SJCRH30 (cell line): Measurements from ENCODE around the gene DAG1. TPM values are rescaled to one million over a fixed set of nuclear protein-coding genes. Genes with fewer than 3 reads are reported as not detected.
A peak's percentile ranks its signal among the peaks of the same experiment; 100 is the strongest.

Source experiments
- DNase-seq, 2 experiments: peaks; one replicate each; pipeline ENCODE4 v3.0.0-alpha.2; 2015 to 2020
- H3K27ac ChIP-seq: fragments of 250-450 bp; sonication (Bioruptor Pico); 2 replicates; pipeline ENCODE4 v1.5.1; 2020; ENCODE audit warnings: mild to moderate bottlenecking, moderate library complexity
- H3K27me3 ChIP-seq: fragments of 250-450 bp; sonication (Bioruptor Pico); 2 replicates; pipeline ENCODE4 v1.5.1; 2020; ENCODE audit warnings: mild to moderate bottlenecking, moderate library complexity
- H3K36me3 ChIP-seq: fragments of 250-450 bp; sonication (Bioruptor Pico); 2 replicates; pipeline ENCODE4 v1.5.1; 2020; ENCODE audit warnings: mild to moderate bottlenecking, moderate library complexity
- H3K4me1 ChIP-seq: fragments of 250-450 bp; sonication (Bioruptor Pico); 2 replicates; pipeline ENCODE4 v1.5.1; 2020; ENCODE audit warnings: mild to moderate bottlenecking, moderate library complexity
- H3K4me3 ChIP-seq: fragments of 250-450 bp; sonication (Bioruptor Pico); 2 replicates; pipeline ENCODE4 v1.5.1; 2020; ENCODE audit warnings: mild to moderate bottlenecking, moderate library complexity
- H3K9me3 ChIP-seq: fragments of 250-450 bp; sonication (Bioruptor Pico); replicated peaks from 2 replicates; pipeline ENCODE4 v1.5.1; 2020; ENCODE audit warnings: mild to moderate bottlenecking, moderate library complexity
- total RNA-seq: library from RNA; depleted of rRNA; stranded (reverse); fragments of >200 nt; shearing (Covaris generic); gene quantifications from 2 replicates; pipeline ENCODE4 v1.2.3, GENCODE V29; 2014

Gene DAG1
- total RNA-seq, 1 experiment from 2014 or later, result 82.8 TPM

GRCh38 chr3:49461443-49462171, 8.5 kb upstream of the DAG1 start:
- no peaks in the 10 kb centered on the region for H3K9me3 ChIP-seq
- H3K4me1 ChIP-seq, result peaks cover 55% of the 10 kb centered on the region
- DNase-seq, result peak; percentile 16 to 52
- H3K4me3 ChIP-seq, result no peak overlapping the region
- no peaks in the 10 kb centered on the region for H3K36me3 ChIP-seq
- H3K27me3 ChIP-seq, result no peaks in the 10 kb centered on the region
- peak overlapping the region; percentile 92 for H3K27ac ChIP-seq

GRCh38 chr3:49462222-49462621, 7.8 kb upstream of the DAG1 start:
- H3K4me1 ChIP-seq, result peaks cover 55% of the 10 kb centered on the region
- H3K4me3 ChIP-seq, result no peak overlapping the region
- no peaks in the 10 kb centered on the region for H3K27me3 ChIP-seq
- H3K27ac ChIP-seq, result peak overlapping the region; percentile 92
- no peaks in the 10 kb centered on the region for H3K36me3 ChIP-seq
- H3K9me3 ChIP-seq, result no peaks in the 10 kb centered on the region
- peak; percentile 34 to 37 for DNase-seq

DNA sequence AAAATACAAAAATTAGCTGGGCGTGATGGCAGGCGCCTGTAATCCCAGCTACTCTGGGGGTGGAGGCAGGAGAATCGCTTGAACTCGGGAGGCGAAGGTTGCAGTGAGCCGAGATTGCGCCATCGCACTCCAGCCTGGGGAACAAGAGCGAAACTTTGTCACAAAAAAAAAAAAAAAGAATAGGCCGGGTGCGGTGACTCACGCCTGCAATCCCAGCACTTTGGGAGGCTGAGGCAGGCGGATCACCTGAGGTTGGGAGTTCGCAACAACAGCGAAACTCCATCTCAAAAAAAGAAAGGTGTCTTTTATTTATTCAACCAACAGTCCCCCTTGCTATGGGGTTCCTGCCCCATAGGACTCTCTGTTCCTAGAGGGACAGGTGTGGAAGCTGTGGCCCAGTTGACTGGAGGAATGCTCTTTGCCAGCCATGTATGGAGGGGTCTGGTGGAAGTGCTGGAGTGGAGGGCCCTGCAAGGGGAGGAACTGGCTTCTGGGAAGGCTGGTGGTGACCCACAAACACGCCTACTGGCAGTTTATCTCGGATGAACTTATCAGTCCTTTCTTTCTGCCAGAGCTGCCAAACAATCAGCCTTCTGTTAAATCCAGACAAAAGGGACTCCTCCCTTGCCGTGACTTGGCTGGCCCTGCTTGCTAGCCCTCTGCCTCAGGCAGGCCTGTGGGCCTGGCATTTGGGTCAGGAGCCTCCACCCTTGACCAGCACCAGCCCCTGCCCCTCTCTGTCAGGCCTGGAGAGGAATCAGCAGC, 4.6 kb upstream of the DAG1 start:
- DNase-seq, result peak; percentile 56 to 74
- H3K36me3 ChIP-seq, result no peaks in the 10 kb centered on the region
- no peaks in the 10 kb centered on the region for H3K27me3 ChIP-seq
- peak overlapping the region; percentile 63 for H3K27ac ChIP-seq
- no peak overlapping the region for H3K4me3 ChIP-seq
- peaks cover 42% of the 10 kb centered on the region for H3K4me1 ChIP-seq
- no peaks in the 10 kb centered on the region for H3K9me3 ChIP-seq

- H3K36me3 ChIP-seq, result no peaks in the 10 kb centered on the region
- peak overlapping the region; percentile 63 for H3K27ac ChIP-seq
- H3K9me3 ChIP-seq, result no peaks in the 10 kb centered on the region
These were observed 4.0 kb upstream of the DAG1 start for GRCh38 chr3:49466085-49466484.

GRCh38 chr3:49469037-49469935, 781 bp upstream of the DAG1 start:
- peak overlapping the region; percentile 91 for H3K27ac ChIP-seq
- peaks cover 34% of the 10 kb centered on the region for H3K4me1 ChIP-seq
- H3K27me3 ChIP-seq, result no peaks in the 10 kb centered on the region
- H3K4me3 ChIP-seq, result peak overlapping the region; percentile 70
- no peaks in the 10 kb centered on the region for H3K36me3 ChIP-seq
- H3K9me3 ChIP-seq, result no peaks in the 10 kb centered on the region
- peak; percentile 90 to 92 for DNase-seq

More at GRCh38 chr3:49466085-49466484, 4.0 kb upstream of the DAG1 start:
- no peak for DNase-seq
- Histone ChIP-seq H3K4me1 (peaks cover 37% of the 10 kb centered on the region), H3K4me3 (no peak overlapping the region), H3K27me3 (no peaks in the 10 kb centered on the region)

DNA sequence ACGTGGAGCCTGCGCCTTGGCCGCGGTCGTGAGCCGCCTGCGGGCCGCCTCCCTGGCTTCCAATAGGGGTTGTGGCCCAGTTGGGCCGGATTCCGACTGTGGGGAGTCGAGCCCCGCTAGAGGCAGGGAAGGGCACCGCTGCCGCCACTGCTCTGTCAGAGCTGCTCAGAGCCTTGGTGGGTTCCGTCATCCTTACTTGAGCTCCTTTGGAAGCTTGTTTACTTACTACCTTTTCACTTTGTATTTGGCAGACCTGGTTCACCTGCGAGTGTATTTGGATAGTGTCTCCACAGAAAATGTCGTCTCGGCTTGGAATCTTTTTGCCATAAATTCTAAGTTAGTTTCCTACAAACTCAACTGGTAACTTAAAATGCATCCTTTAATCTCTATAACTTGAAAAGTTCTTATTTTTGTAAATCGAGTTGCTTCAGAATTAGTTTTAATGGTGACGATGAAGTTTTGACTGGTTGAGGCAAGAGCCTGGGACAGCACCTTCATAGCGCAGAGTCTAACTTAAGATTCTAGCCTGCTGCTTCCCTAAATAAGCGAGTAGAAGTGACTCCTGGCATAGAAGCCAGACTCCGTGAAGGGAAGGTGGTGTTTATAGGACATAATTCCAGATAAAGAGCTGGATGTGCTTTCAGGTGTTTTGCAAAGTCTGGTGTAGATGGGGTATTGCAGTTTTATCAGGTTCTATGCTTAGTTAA, 800 bp downstream of the DAG1 start:
- Histone ChIP-seq H3K9me3 (no peaks in the 10 kb centered on the region), H3K27ac (peak overlapping the region; percentile 54), H3K27me3 (no peaks in the 10 kb centered on the region), H3K4me1 (peaks cover 24% of the 10 kb centered on the region), H3K36me3 (peaks cover under 1% of the 10 kb centered on the region; the same call in 1 of the 2 replicates), H3K4me3 (peak overlapping the region; percentile 70)
- no peak for DNase-seq

DNA sequence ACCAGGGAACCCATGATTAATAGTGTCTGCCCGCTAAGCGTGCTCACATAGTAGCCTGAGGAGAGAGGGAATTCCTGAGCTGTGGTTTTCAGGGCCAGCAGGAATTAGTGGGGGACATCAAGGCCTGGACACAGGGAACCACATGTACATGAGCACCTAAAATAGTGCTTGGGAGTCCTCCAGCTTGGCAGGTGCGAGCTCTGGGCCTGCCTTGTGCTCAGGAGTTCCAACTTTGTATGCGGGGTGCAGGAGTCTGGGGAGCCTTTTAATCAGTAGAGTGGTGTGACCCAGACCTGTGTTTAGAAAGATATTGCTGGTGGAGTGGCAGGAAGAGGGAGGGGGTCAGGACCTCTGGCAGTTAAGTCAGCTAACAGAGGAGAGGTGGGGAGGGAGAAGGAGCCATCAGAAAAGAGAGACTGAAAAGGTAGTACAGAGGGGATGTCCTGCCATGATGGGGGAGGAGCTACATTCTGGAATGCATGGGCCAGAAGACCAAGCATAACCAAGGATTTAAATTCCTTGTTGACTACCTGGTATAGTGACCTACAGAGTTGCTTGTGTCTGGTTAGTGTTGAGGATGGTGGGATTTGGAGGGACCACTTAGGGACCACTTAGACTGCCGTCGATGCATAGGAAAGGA, 1.9 kb downstream of the DAG1 start:
- peaks cover 12% of the 10 kb centered on the region for H3K36me3 ChIP-seq
- peak overlapping the region; percentile 70 for H3K4me3 ChIP-seq
- peaks cover 21% of the 10 kb centered on the region for H3K4me1 ChIP-seq
- no peaks in the 10 kb centered on the region for H3K9me3 ChIP-seq
- DNase-seq, result no peak
- H3K27ac ChIP-seq, result no peak overlapping the region
- H3K27me3 ChIP-seq, result no peaks in the 10 kb centered on the region

GRCh38 chr3:49476563-49476962, 6.5 kb downstream of the DAG1 start:
- no peak overlapping the region for H3K27ac ChIP-seq
- no peaks in the 10 kb centered on the region for H3K27me3 ChIP-seq
- DNase-seq, result no peak
- H3K9me3 ChIP-seq, result no peaks in the 10 kb centered on the region
- no peak overlapping the region for H3K4me3 ChIP-seq
- peaks cover 6% of the 10 kb centered on the region for H3K4me1 ChIP-seq
- H3K36me3 ChIP-seq, result peaks cover 25% of the 10 kb centered on the region

GRCh38 chr3:49482766-49483165, 12.7 kb downstream of the DAG1 start:
- DNase-seq, result no peak
- Histone ChIP-seq H3K27me3 (no peaks in the 10 kb centered on the region), H3K4me1 (peaks cover 7% of the 10 kb centered on the region), H3K9me3 (no peaks in the 10 kb centered on the region), H3K27ac (no peak overlapping the region), H3K36me3 (peaks cover 5% of the 10 kb centered on the region; the same call in 1 of the 2 replicates), H3K4me3 (no peak overlapping the region)

GRCh38 chr3:49484471-49484870, 14.4 kb downstream of the DAG1 start:
- Histone ChIP-seq H3K9me3 (no peaks in the 10 kb centered on the region), H3K4me3 (no peak overlapping the region), H3K36me3 (peaks cover 10% of the 10 kb centered on the region), H3K27me3 (no peaks in the 10 kb centered on the region), H3K27ac (no peak overlapping the region), H3K4me1 (peaks cover 7% of the 10 kb centered on the region)
- DNase-seq, result no peak

- no peaks in the 10 kb centered on the region for H3K27me3 ChIP-seq
These were observed 19.2 kb downstream of the DAG1 start for GRCh38 chr3:49489247-49489646.

GRCh38 chr3:49492969-49493368, 22.9 kb downstream of the DAG1 start:
- Histone ChIP-seq H3K4me3 (no peak overlapping the region), H3K27ac (no peak overlapping the region), H3K27me3 (no peaks in the 10 kb centered on the region), H3K4me1 (no peaks in the 10 kb centered on the region), H3K9me3 (no peaks in the 10 kb centered on the region), H3K36me3 (peaks cover 13% of the 10 kb centered on the region)
- no peak for DNase-seq

More at GRCh38 chr3:49489247-49489646, 19.2 kb downstream of the DAG1 start:
- Histone ChIP-seq H3K4me3 (no peak overlapping the region), H3K36me3 (peaks cover 13% of the 10 kb centered on the region), H3K27ac (no peak overlapping the region), H3K4me1 (peaks cover 7% of the 10 kb centered on the region), H3K9me3 (no peaks in the 10 kb centered on the region)
- no peak for DNase-seq

DNA sequence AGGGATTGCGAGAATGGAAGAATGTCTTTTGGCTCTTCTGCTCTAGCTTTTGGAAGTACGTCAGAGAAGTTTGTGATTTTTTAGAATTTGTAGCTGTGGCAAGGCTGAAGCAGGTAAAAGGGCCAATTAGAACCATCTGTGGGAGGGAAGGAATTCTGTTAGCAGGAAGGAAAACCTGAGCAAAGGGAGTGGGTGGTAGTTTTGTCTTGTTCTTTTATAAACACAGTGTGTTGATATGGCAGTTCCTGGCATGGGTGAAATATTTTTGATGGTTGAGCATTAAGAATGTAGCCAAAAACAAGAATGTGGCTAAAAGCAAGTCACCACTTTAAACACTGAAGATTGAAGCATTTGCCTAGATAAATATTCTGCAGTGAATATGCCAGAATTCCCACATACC, 23.8 kb downstream of the DAG1 start:
- H3K4me3 ChIP-seq, result no peak overlapping the region
- peaks cover 9% of the 10 kb centered on the region for H3K36me3 ChIP-seq
- no peak for DNase-seq
- H3K4me1 ChIP-seq, result no peaks in the 10 kb centered on the region
- H3K27me3 ChIP-seq, result no peaks in the 10 kb centered on the region
- H3K9me3 ChIP-seq, result no peaks in the 10 kb centered on the region
- no peak overlapping the region for H3K27ac ChIP-seq

GRCh38 chr3:49495023-49495422, 25.0 kb downstream of the DAG1 start:
- Histone ChIP-seq H3K4me1 (no peaks in the 10 kb centered on the region; the same call in 1 of the 2 replicates), H3K27me3 (no peaks in the 10 kb centered on the region), H3K9me3 (no peaks in the 10 kb centered on the region), H3K27ac (no peak overlapping the region), H3K4me3 (no peak overlapping the region), H3K36me3 (0 out of 2 replicates have a peak, but pooled peaks cover 4% of the 10 kb centered on the region)
- no peak for DNase-seq
